OCI-LY7 (cell line): ENCODE results near the gene DKK3. TPM values are rescaled to one million over a fixed set of nuclear protein-coding genes. Genes with fewer than 3 reads are reported as not detected.

Experiments
- BruUV-seq: library from RNA; stranded (reverse); fragments of 400-500 nt; replicated peaks from 2 replicates; lab custom pipeline; 2021; lab: Mats Ljungman, UMichigan
- CTCF ChIA-PET: fragments of 300-600 bp; sonication (Branson Sonifier 250); formaldehyde crosslinking; loops from one replicate; lab custom pipeline; 2022; ENCODE audit warnings: antibody characterized with exemption; ENCODE audit not compliant: unreplicated experiment; lab: Charles Lee
- POLR2A ChIA-PET: fragments of 300-600 bp; sonication (Branson Sonifier 250); formaldehyde crosslinking; loops from one replicate; lab custom pipeline; 2022; ENCODE audit warnings: antibody characterized with exemption; lab: Charles Lee
- DNase-seq: peaks from one replicate; pipeline ENCODE4 v3.0.0-alpha.2; 2015; ENCODE audit warnings: low spot score
- H2AFZ ChIP-seq: fragments of 200-600 bp; sonication (generic), shearing (Covaris generic); 2 replicates; pipeline ENCODE4 v1.6.1; 2014; ENCODE audit warnings: mild to moderate bottlenecking, antibody characterized with exemption, low read length, moderate library complexity
- H3K27ac ChIP-seq: fragments of 200-600 bp; sonication (generic); 2 replicates; pipeline ENCODE4 v1.5.1; 2014; ENCODE audit warnings: mixed run types, low read depth, mild to moderate bottlenecking, moderate library complexity, low read length, inconsistent platforms; ENCODE audit not compliant: poor library complexity, severe bottlenecking
- H3K36me3 ChIP-seq: fragments of 200-600 bp; sonication (generic); 2 replicates; pipeline ENCODE4 v1.6.1; 2014; ENCODE audit warnings: mild to moderate bottlenecking, antibody characterized with exemption, low read length, moderate library complexity, mixed read lengths; ENCODE audit not compliant: insufficient read depth
- H3K4me1 ChIP-seq: fragments of 200-600 bp; sonication (generic); 2 replicates; pipeline ENCODE4 v1.5.1; 2014; ENCODE audit warnings: mild to moderate bottlenecking, low read length; ENCODE audit not compliant: insufficient read depth, poor library complexity, severe bottlenecking
- H3K4me2 ChIP-seq: fragments of 200-600 bp; sonication (generic); 2 replicates; pipeline ENCODE4 v1.6.1; 2014; ENCODE audit warnings: mild to moderate bottlenecking, low read length
- H3K4me3 ChIP-seq: fragments of 200-600 bp; sonication (generic); 2 replicates; pipeline ENCODE4 v1.5.1; 2014; ENCODE audit warnings: mild to moderate bottlenecking, low read depth, low read length; ENCODE audit not compliant: poor library complexity, severe bottlenecking
- H3K79me2 ChIP-seq: fragments of 200-600 bp; sonication (generic); 2 replicates; pipeline ENCODE4 v1.6.1; 2016; ENCODE audit warnings: low read depth, mild to moderate bottlenecking, low read length, moderate library complexity, mixed read lengths; ENCODE audit not compliant: insufficient read depth
- H3K9me2 ChIP-seq: fragments of 200-600 bp; sonication (generic); 2 replicates; pipeline ENCODE4 v1.6.1; 2016; ENCODE audit warnings: mild to moderate bottlenecking, low read length, mixed read lengths; ENCODE audit not compliant: insufficient read depth
- H3K9me3 ChIP-seq: fragments of 200-600 bp; sonication (generic); 2 replicates; pipeline ENCODE4 v1.6.1; 2014; ENCODE audit warnings: mild to moderate bottlenecking, mixed run types, low read length, mixed read lengths
- H4K20me1 ChIP-seq: fragments of 200-600 bp; sonication (generic); 2 replicates; pipeline ENCODE4 v1.6.1; 2014; ENCODE audit warnings: mild to moderate bottlenecking, antibody characterized with exemption, low read length, moderate library complexity, mixed read lengths; ENCODE audit not compliant: insufficient read depth
- EZH2phosphoT487 ChIP-seq: fragments of 200-600 bp; sonication (generic); IDR thresholded peaks from 2 replicates; pipeline ENCODE4 v1.6.1; 2018; ENCODE audit warnings: low read depth, borderline replicate concordance, mild to moderate bottlenecking, mixed run types, antibody characterized with exemption, low read length, moderate library complexity, mixed read lengths
- intact Hi-C: fragments of 100-400 bp; cut with micrococcal nuclease; formaldehyde crosslinking; loops from one replicate; pipeline ENCODE4 v1.10.0; 2022; ENCODE audit not compliant: unreplicated experiment
- total RNA-seq, 2 experiments: library from RNA; depleted of rRNA in 1 of 2; stranded (reverse); fragments of >200 nt in 1 of 2; shearing (Covaris generic) in 1 of 2; gene quantifications; 2 replicates each; pipeline ENCODE4 v1.2.3, GENCODE V29; 2014 to 2022
- TF ChIP-seq, protein P1 (sequence below): fragments of 200-600 bp; sonication (generic); conservative IDR thresholded peaks from 2 replicates; pipeline ENCODE4 v1.5.1; 2014; ENCODE audit warnings: mild to moderate bottlenecking, antibody characterized with exemption, low read length, moderate library complexity, mixed read lengths

The DKK3 gene
- total RNA-seq, 2 experiments from 2014 or later = not detected

DNA sequence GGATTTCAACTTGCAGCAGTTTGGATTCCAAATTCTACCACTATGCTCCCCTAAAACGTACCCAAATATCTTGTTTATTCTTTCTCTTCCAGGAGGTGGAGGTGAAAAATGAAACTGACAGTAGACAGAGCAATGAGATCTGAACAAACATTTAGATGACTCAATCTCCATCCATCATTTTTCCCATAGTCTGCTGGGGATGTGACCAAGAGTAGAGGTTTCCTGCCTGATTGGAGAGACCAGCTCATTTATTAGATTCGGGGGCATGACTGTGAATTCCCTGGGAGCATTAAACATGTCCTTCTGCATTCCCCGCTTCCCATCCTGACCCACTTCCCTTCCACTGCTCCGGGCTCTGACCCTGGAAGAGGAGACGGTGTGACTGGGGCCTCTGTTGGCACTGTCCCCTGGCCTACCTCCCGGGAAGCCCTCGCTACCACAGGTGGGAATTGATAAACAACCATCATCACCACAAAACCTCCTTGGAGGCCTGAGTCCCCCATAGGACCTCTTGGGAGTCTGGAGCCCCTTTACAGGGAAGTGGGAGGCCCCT is 20.3 kb downstream of the DKK3 start:
- ChIA-PET CTCF (no interaction called here), POLR2A (no interaction called here)
- TF ChIP-seq, protein P1, sequence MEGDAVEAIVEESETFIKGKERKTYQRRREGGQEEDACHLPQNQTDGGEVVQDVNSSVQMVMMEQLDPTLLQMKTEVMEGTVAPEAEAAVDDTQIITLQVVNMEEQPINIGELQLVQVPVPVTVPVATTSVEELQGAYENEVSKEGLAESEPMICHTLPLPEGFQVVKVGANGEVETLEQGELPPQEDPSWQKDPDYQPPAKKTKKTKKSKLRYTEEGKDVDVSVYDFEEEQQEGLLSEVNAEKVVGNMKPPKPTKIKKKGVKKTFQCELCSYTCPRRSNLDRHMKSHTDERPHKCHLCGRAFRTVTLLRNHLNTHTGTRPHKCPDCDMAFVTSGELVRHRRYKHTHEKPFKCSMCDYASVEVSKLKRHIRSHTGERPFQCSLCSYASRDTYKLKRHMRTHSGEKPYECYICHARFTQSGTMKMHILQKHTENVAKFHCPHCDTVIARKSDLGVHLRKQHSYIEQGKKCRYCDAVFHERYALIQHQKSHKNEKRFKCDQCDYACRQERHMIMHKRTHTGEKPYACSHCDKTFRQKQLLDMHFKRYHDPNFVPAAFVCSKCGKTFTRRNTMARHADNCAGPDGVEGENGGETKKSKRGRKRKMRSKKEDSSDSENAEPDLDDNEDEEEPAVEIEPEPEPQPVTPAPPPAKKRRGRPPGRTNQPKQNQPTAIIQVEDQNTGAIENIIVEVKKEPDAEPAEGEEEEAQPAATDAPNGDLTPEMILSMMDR = no peak; the same call in 1 of the 2 replicates
- TF ChIP-seq EZH2phosphoT487 = no peak
- no peak for DNase-seq
- Histone ChIP-seq H4K20me1 (no peaks in the 10 kb centered on the region), H3K4me3 (no peak overlapping the region), H3K27ac (no peak overlapping the region), H3K4me2 (no peak overlapping the region), H3K4me1 (no peaks in the 10 kb centered on the region), H3K9me2 (no peaks in the 10 kb centered on the region), H3K9me3 (no peaks in the 10 kb centered on the region), H2AFZ (peak overlapping the region; percentile 34; the same call in 1 of the 2 replicates), H3K79me2 (no peaks in the 10 kb centered on the region), H3K36me3 (no peaks in the 10 kb centered on the region)
- intact Hi-C loops = no loop called here
- BruUV-seq = no TSS peak

GRCh38 chr11:11987503-11988022 is 20.9 kb downstream of the DKK3 start:
- Histone ChIP-seq H3K27ac (no peak overlapping the region), H3K4me2 (no peak overlapping the region), H3K36me3 (no peaks in the 10 kb centered on the region), H3K4me3 (no peak overlapping the region), H3K79me2 (no peaks in the 10 kb centered on the region), H2AFZ (peak overlapping the region; percentile 34; the same call in 1 of the 2 replicates), H3K9me3 (no peaks in the 10 kb centered on the region), H3K9me2 (no peaks in the 10 kb centered on the region), H4K20me1 (no peaks in the 10 kb centered on the region), H3K4me1 (no peaks in the 10 kb centered on the region)
- no TSS peak for BruUV-seq
- no peak for TF ChIP-seq EZH2phosphoT487
- TF ChIP-seq, protein P1 = peak; percentile 61
- DNase-seq = peak; percentile 5
- intact Hi-C loops = no loop called here
- POLR2A ChIA-PET = no interaction called here
- CTCF ChIA-PET = no interaction called here
